H1 (cell line): Measurements from ENCODE around the gene MMGT1. TPM values are rescaled to one million over a fixed set of nuclear protein-coding genes. Genes with fewer than 3 reads are reported as not detected.

Experiments
- BRCA1 ChIP-seq: IDR thresholded peaks from 2 replicates; pipeline ENCODE4 v1.6.1; 2012; ENCODE audit warnings: low read depth, low read length, improper control_type of control experiment
- CHD1 ChIP-seq: IDR thresholded peaks from 2 replicates; pipeline ENCODE4 v1.6.1; 2012; ENCODE audit warnings: low read depth, low read length, improper control_type of control experiment
- CTCF ChIP-seq, 3 experiments: IDR thresholded peaks; 1 replicate in 2 of 3; 2 replicates in 1 of 3; pipeline versions ENCODE4 v1.5.1 to v1.6.1; 2011; ENCODE audit warnings: low read length in 3 of 3, mild to moderate bottlenecking in 3 of 3, inconsistent platforms in 2 of 3, low read depth in 1 of 3, moderate library complexity in 1 of 3; ENCODE audit not compliant: insufficient read depth in 1 of 3; ENCODE audit errors: control extremely low read depth in 1 of 3
- JUND ChIP-seq: IDR thresholded peaks from 2 replicates; pipeline ENCODE4 v1.6.1; 2011; ENCODE audit warnings: mild to moderate bottlenecking, improper control_type of control experiment, low read length
- POLR2AphosphoS5 ChIP-seq: IDR thresholded peaks from 2 replicates; pipeline ENCODE4 v1.6.1; 2011; ENCODE audit warnings: low read depth, low read length
- RBBP5 ChIP-seq: IDR thresholded peaks from 2 replicates; pipeline ENCODE4 v1.7.1; 2012; ENCODE audit warnings: low read depth, mild to moderate bottlenecking, inconsistent platforms, low read length, moderate library complexity, borderline replicate concordance
- SAP30 ChIP-seq: fragments of 300-600 bp; sonication (generic); IDR thresholded peaks from 2 replicates; pipeline ENCODE4 v1.7.1; 2012; ENCODE audit warnings: low read length, moderate library complexity, mild to moderate bottlenecking, inconsistent platforms; ENCODE audit not compliant: insufficient read depth, insufficient replicate concordance
- TCF12 ChIP-seq: IDR thresholded peaks from 2 replicates; pipeline ENCODE4 v1.6.1; 2011; ENCODE audit warnings: low read depth, mild to moderate bottlenecking, low read length
- ZNF274 ChIP-seq: IDR thresholded peaks from 2 replicates; pipeline ENCODE4 v1.7.0; 2012; ENCODE audit warnings: low read length, borderline replicate concordance; ENCODE audit errors: extremely low read depth
- polyA plus RNA-seq, 7 experiments: library from polyadenylated mRNA; depleted of rRNA in 3 of 7; stranded (reverse) in 5 of 7; unstranded in 2 of 7; fragments of >200 nt in 5 of 7; fragments of 200-250 nt in 2 of 7; gene quantifications; 1 replicate in 5 of 7; 2 replicates in 1 of 7; 4 replicates in 1 of 7; pipeline versions ENCODE4 v1.2.1 to v1.2.3, GENCODE V29; 2011 to 2013; ENCODE audit warnings: missing spikeins in 2 of 7, mixed read lengths in 2 of 7
- total RNA-seq: library from RNA; stranded (reverse); fragmentation: NEBNext Ultra II Directional; extraction: Animal tissue kit (Norgen Biotek cat#: 25700); gene quantifications from 2 replicates; pipeline ENCODE4 v1.2.1, GENCODE V29; 2021
- TF ChIP-seq, protein P1 (sequence below): fragments of 300-600 bp; sonication (generic); IDR thresholded peaks from 2 replicates; pipeline ENCODE4 v1.7.1; 2012; ENCODE audit warnings: low read length, moderate library complexity, mild to moderate bottlenecking, inconsistent platforms; ENCODE audit not compliant: insufficient replicate concordance

MMGT1 gene
- total and polyA plus RNA-seq, 2 of the 8 experiments (the other 6 are each of a cell fraction or from before 2014, with no cell fraction given) = 10.0 to 20.5 TPM

DNA sequence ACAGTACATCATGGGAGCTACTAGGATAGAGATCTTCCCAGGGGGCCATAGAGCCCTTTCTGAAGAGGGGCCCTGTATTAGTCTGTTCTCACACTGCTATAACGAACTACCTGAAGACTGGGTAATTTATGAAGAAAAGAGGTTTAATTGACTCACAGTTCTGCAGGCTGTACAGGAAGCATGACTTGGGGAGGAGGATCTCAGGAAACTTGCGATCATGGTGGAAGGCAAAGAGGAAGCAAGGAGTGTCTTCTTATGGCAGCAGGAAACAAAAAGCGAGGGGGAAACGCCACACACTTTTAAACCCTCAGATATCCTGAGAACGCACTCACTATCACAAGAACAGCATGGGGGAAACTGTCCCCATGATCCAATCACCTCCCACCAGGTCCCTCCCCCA, 7.2 kb upstream of the MMGT1 start (continued):
- TF ChIP-seq, protein P1, sequence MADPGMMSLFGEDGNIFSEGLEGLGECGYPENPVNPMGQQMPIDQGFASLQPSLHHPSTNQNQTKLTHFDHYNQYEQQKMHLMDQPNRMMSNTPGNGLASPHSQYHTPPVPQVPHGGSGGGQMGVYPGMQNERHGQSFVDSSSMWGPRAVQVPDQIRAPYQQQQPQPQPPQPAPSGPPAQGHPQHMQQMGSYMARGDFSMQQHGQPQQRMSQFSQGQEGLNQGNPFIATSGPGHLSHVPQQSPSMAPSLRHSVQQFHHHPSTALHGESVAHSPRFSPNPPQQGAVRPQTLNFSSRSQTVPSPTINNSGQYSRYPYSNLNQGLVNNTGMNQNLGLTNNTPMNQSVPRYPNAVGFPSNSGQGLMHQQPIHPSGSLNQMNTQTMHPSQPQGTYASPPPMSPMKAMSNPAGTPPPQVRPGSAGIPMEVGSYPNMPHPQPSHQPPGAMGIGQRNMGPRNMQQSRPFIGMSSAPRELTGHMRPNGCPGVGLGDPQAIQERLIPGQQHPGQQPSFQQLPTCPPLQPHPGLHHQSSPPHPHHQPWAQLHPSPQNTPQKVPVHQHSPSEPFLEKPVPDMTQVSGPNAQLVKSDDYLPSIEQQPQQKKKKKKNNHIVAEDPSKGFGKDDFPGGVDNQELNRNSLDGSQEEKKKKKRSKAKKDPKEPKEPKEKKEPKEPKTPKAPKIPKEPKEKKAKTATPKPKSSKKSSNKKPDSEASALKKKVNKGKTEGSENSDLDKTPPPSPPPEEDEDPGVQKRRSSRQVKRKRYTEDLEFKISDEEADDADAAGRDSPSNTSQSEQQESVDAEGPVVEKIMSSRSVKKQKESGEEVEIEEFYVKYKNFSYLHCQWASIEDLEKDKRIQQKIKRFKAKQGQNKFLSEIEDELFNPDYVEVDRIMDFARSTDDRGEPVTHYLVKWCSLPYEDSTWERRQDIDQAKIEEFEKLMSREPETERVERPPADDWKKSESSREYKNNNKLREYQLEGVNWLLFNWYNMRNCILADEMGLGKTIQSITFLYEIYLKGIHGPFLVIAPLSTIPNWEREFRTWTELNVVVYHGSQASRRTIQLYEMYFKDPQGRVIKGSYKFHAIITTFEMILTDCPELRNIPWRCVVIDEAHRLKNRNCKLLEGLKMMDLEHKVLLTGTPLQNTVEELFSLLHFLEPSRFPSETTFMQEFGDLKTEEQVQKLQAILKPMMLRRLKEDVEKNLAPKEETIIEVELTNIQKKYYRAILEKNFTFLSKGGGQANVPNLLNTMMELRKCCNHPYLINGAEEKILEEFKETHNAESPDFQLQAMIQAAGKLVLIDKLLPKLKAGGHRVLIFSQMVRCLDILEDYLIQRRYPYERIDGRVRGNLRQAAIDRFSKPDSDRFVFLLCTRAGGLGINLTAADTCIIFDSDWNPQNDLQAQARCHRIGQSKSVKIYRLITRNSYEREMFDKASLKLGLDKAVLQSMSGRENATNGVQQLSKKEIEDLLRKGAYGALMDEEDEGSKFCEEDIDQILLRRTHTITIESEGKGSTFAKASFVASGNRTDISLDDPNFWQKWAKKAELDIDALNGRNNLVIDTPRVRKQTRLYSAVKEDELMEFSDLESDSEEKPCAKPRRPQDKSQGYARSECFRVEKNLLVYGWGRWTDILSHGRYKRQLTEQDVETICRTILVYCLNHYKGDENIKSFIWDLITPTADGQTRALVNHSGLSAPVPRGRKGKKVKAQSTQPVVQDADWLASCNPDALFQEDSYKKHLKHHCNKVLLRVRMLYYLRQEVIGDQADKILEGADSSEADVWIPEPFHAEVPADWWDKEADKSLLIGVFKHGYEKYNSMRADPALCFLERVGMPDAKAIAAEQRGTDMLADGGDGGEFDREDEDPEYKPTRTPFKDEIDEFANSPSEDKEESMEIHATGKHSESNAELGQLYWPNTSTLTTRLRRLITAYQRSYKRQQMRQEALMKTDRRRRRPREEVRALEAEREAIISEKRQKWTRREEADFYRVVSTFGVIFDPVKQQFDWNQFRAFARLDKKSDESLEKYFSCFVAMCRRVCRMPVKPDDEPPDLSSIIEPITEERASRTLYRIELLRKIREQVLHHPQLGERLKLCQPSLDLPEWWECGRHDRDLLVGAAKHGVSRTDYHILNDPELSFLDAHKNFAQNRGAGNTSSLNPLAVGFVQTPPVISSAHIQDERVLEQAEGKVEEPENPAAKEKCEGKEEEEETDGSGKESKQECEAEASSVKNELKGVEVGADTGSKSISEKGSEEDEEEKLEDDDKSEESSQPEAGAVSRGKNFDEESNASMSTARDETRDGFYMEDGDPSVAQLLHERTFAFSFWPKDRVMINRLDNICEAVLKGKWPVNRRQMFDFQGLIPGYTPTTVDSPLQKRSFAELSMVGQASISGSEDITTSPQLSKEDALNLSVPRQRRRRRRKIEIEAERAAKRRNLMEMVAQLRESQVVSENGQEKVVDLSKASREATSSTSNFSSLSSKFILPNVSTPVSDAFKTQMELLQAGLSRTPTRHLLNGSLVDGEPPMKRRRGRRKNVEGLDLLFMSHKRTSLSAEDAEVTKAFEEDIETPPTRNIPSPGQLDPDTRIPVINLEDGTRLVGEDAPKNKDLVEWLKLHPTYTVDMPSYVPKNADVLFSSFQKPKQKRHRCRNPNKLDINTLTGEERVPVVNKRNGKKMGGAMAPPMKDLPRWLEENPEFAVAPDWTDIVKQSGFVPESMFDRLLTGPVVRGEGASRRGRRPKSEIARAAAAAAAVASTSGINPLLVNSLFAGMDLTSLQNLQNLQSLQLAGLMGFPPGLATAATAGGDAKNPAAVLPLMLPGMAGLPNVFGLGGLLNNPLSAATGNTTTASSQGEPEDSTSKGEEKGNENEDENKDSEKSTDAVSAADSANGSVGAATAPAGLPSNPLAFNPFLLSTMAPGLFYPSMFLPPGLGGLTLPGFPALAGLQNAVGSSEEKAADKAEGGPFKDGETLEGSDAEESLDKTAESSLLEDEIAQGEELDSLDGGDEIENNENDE = no peak
- no peak for TF ChIP-seq CHD1
- no peak for TF ChIP-seq CTCF (IDR thresholded peaks at IDR 0.05; ENCODE audit: control extremely low read depth in 1 of 3, insufficient read depth in 1 of 3, low read depth in 1 of 3, low read length in 3 of 3)
- no peak for TF ChIP-seq RBBP5
- TF ChIP-seq TCF12 = no peak
- TF ChIP-seq SAP30 = no peak
- no peak for TF ChIP-seq ZNF274
- no peak for TF ChIP-seq POLR2AphosphoS5
- TF ChIP-seq JUND = no peak
- TF ChIP-seq BRCA1 = no peak
